Left lobe of liver (tissue), 2 donors: ENCODE data around the gene RNF145. TPM values are rescaled to one million over a fixed set of nuclear protein-coding genes. Genes with fewer than 3 reads are reported as not detected.
A peak's percentile ranks its signal among the peaks of the same experiment; 100 is the strongest.
"Not testable (repeated sequence)": the region's sequence is repeated elsewhere in the genome, so short reads cannot be mapped to it uniquely, and the experiment has no call there.

Source experiments
- ATAC-seq: fragments of 200-7000 bp; cut with Tn5 transposase; one replicate; pipeline ENCODE4 v1.9.1; 2020; ENCODE audit warnings: mild to moderate bottlenecking, moderate library complexity
- DNase-seq: peaks from one replicate; pipeline ENCODE4 v3.0.0-alpha.2; 2020; ENCODE audit warnings: low spot score
- total RNA-seq: library from RNA; stranded (reverse); gene quantifications from one replicate; pipeline ENCODE4 v1.2.1, GENCODE V29; 2021
- donor health status: DM: no; HTN: no; CAD: no; lungs with moderate emphysema.
- donor health status: DM: no; HTN: yes; CAD: no.

Gene RNF145
- 8.4 TPM for total RNA-seq

- ATAC-seq (peak; percentile 82), DNase-seq (peak; percentile 89)
Measured at GRCh38 chr5:159209438-159210209, at the start of gene RNF145. Gene RNF145 (minus strand): TSS chr5:159209553. CDS start chr5:159203617, 5,936 bp downstream.

- no peak for DNase-seq
- no peak for ATAC-seq
Measured at GRCh38 chr5:159258361-159258760, 49.0 kb upstream of the RNF145 start.

GRCh38 chr5:159257629-159258283 is 48.4 kb upstream of the RNF145 start:
- ATAC-seq = no peak
- no peak for DNase-seq

GRCh38 chr5:159257007-159257406 is 47.7 kb upstream of the RNF145 start:
- no peak for ATAC-seq
- no peak for DNase-seq

GRCh38 chr5:159252195-159252594 is 42.8 kb upstream of the RNF145 start:
- no peak for ATAC-seq
- no peak for DNase-seq

- DNase-seq = no peak
- ATAC-seq = no peak
Measured at GRCh38 chr5:159249158-159249557, 39.8 kb upstream of the RNF145 start.

- ATAC-seq (no peak), DNase-seq (no peak)
Measured at GRCh38 chr5:159244890-159245289, 35.5 kb upstream of the RNF145 start.

GRCh38 chr5:159244163-159244562 is 34.8 kb upstream of the RNF145 start:
- DNase-seq (no peak), ATAC-seq (no peak)

GRCh38 chr5:159243385-159243784 is 34.0 kb upstream of the RNF145 start:
- no peak for ATAC-seq
- DNase-seq = no peak

GRCh38 chr5:159242656-159243055 is 33.3 kb upstream of the RNF145 start:
- ATAC-seq = no peak
- DNase-seq = no peak

- ATAC-seq (no peak), DNase-seq (no peak)
Measured at GRCh38 chr5:159241946-159242552, 32.7 kb upstream of the RNF145 start.

- ATAC-seq = no peak
Measured at GRCh38 chr5:159240301-159240870, 31.0 kb upstream of the RNF145 start.

GRCh38 chr5:159235871-159236520 is 26.6 kb upstream of the RNF145 start:
- not testable (repeated sequence) for DNase-seq

More at GRCh38 chr5:159240301-159240870, 31.0 kb upstream of the RNF145 start:
- no peak for DNase-seq

GRCh38 chr5:159231167-159231566 is 21.8 kb upstream of the RNF145 start:
- ATAC-seq = no peak
- no peak for DNase-seq

More at GRCh38 chr5:159235871-159236520, 26.6 kb upstream of the RNF145 start:
- not testable (repeated sequence) for ATAC-seq

GRCh38 chr5:159230657-159231056 is 21.3 kb upstream of the RNF145 start:
- ATAC-seq (no peak), DNase-seq (no peak)

- ATAC-seq = not testable (repeated sequence)
Measured at GRCh38 chr5:159228097-159228496, 18.7 kb upstream of the RNF145 start.

GRCh38 chr5:159227452-159227851 is 18.1 kb upstream of the RNF145 start:
- DNase-seq = no peak
- no peak for ATAC-seq

More at GRCh38 chr5:159228097-159228496, 18.7 kb upstream of the RNF145 start:
- DNase-seq = not testable (repeated sequence)

GRCh38 chr5:159226451-159226850 is 17.1 kb upstream of the RNF145 start:
- peak; percentile 61 for ATAC-seq
- DNase-seq = no peak

- ATAC-seq (no peak), DNase-seq (no peak)
Measured at GRCh38 chr5:159224471-159224870, 15.1 kb upstream of the RNF145 start.

- DNase-seq = no peak
- no peak for ATAC-seq
Measured at GRCh38 chr5:159223469-159223868, 14.1 kb upstream of the RNF145 start.

- ATAC-seq (no peak), DNase-seq (no peak)
Measured at GRCh38 chr5:159220206-159220605, 10.9 kb upstream of the RNF145 start.
